PFSK-1 (cell line): ENCODE results near the gene TMEM184A.

ENCODE experiments used
- FOXP2 ChIP-seq: optimal IDR thresholded peaks from 2 replicates; pipeline ENCODE3; 2011; ENCODE audit warnings: borderline replicate concordance, control low read depth, inconsistent platforms; ENCODE audit not compliant: insufficient read depth; ENCODE audit errors: extremely low read length, extremely low read depth
- POLR2AphosphoS5 ChIP-seq: IDR thresholded peaks from 2 replicates; pipeline ENCODE4 v1.6.1; 2012; ENCODE audit warnings: low read depth, mild to moderate bottlenecking, control low read depth, low read length, moderate library complexity
- REST ChIP-seq, 2 experiments: IDR thresholded peaks; 2 replicates each; pipeline versions ENCODE4 v1.6.1 to v1.8.0; 2011 to 2012; ENCODE audit warnings: low read depth in 2 of 2, low read length in 2 of 2, control low read depth in 1 of 2, inconsistent platforms in 1 of 2, mild to moderate bottlenecking in 1 of 2, moderate library complexity in 1 of 2; ENCODE audit not compliant: insufficient read depth in 1 of 2
- SIN3A ChIP-seq: IDR thresholded peaks from 2 replicates; pipeline ENCODE4 v1.6.1; 2012; ENCODE audit warnings: mild to moderate bottlenecking, low read length, moderate library complexity, borderline replicate concordance; ENCODE audit not compliant: insufficient read depth
- TAF1 ChIP-seq: IDR thresholded peaks from 2 replicates; pipeline ENCODE4 v1.6.1; 2012; ENCODE audit warnings: low read length, control low read depth, borderline replicate concordance; ENCODE audit not compliant: insufficient read depth

The TMEM184A gene

GRCh38 chr7:1498370-1499305, 57.4 kb downstream of the TMEM184A start:
- TF ChIP-seq TAF1 (no peak), REST (IDR thresholded peaks at IDR 0.05; ENCODE audit: insufficient read depth in 1 of 2, low read depth in 2 of 2, low read length in 2 of 2) (no peak), POLR2AphosphoS5 (no peak), SIN3A (no peak), FOXP2 (no peak)

- no peak for TF ChIP-seq SIN3A
- no peak for TF ChIP-seq TAF1
- no peak for TF ChIP-seq FOXP2
- TF ChIP-seq REST (IDR thresholded peaks at IDR 0.05; ENCODE audit: insufficient read depth in 1 of 2, low read depth in 2 of 2, low read length in 2 of 2), result no peak
- TF ChIP-seq POLR2AphosphoS5, result no peak
Measured at GRCh38 chr7:1497293-1497927, 58.6 kb downstream of the TMEM184A start.

GRCh38 chr7:1496531-1497292, 59.3 kb downstream of the TMEM184A start:
- TF ChIP-seq POLR2AphosphoS5, result no peak
- TF ChIP-seq FOXP2, result no peak
- TF ChIP-seq REST (IDR thresholded peaks at IDR 0.05; ENCODE audit: insufficient read depth in 1 of 2, low read depth in 2 of 2, low read length in 2 of 2), result no peak
- no peak for TF ChIP-seq TAF1
- TF ChIP-seq SIN3A, result no peak

- TF ChIP-seq SIN3A, result no peak
- no peak for TF ChIP-seq FOXP2
Measured at GRCh38 chr7:1495564-1496242, 60.3 kb downstream of the TMEM184A start.
